Activated CD8-positive, alpha-beta memory T cell treated with anti-CD3 and anti-CD28 coated beads, Interleukin-2, amount 10 ng/mL, durations not matched to agents 7 days and 5 days (primary cell): ENCODE measurements around the gene DYNC2I2. TPM values are rescaled to one million over a fixed set of nuclear protein-coding genes. Genes with fewer than 3 reads are reported as not detected.
"Not testable (repeated sequence)": the region's sequence is repeated elsewhere in the genome, so short reads cannot be mapped to it uniquely, and the experiment has no call there.

Source experiments
- ATAC-seq: fragments of 150-1000 bp; cut with Tn5 transposase; one replicate; pipeline ENCODE4 v1.10.0; 2021; ENCODE audit warnings: moderate library complexity
- CTCF ChIA-PET: fragments of 350-600 bp; sonication (Branson Sonifier 250); formaldehyde crosslinking; loops from one replicate; lab custom pipeline; 2021; ENCODE audit warnings: antibody characterized with exemption; lab: Charles Lee
- DNase-seq: peaks from one replicate; pipeline ENCODE4 v3.0.0-alpha.2; 2020
- H3K27ac Mint-ChIP-seq: one replicate; pipeline ENCODE4 v1.8.0; 2021; ENCODE audit warnings: mild to moderate bottlenecking, mixed read lengths
- H3K27me3 Mint-ChIP-seq: one replicate; pipeline ENCODE4 v1.8.0; 2021; ENCODE audit warnings: mixed read lengths
- H3K36me3 Mint-ChIP-seq: one replicate; pipeline ENCODE4 v1.8.0; 2021; ENCODE audit warnings: mild to moderate bottlenecking, mixed read lengths
- H3K4me1 Mint-ChIP-seq: one replicate; pipeline ENCODE4 v1.8.0; 2021; ENCODE audit warnings: mixed read lengths
- H3K4me3 Mint-ChIP-seq: one replicate; pipeline ENCODE4 v1.8.0; 2021; ENCODE audit warnings: mild to moderate bottlenecking, moderate library complexity, mixed read lengths
- H3K9me3 Mint-ChIP-seq: one replicate; pipeline ENCODE4 v1.8.0; 2022; ENCODE audit warnings: low read depth, mixed read lengths
- total RNA-seq, 2 experiments: library from RNA; stranded (reverse); gene quantifications; one replicate each; pipeline ENCODE4 v1.2.3, GENCODE V29; 2021

DYNC2I2 gene
- total RNA-seq, 2 experiments from 2014 or later: 52.5 to 67.8 TPM

- Mint-ChIP-seq H3K27ac (no peak overlapping the region), H3K4me3 (no peak overlapping the region), H3K4me1 (peaks cover 6% of the 10 kb centered on the region), H3K9me3 (no peaks in the 10 kb centered on the region), H3K27me3 (no peaks in the 10 kb centered on the region), H3K36me3 (peaks cover 12% of the 10 kb centered on the region)
- CTCF ChIA-PET: interaction anchor here (1.1 to 1.2 kb wide), 2 partner anchors 11 to 21 kb away, joined by 3 read pairs; partner anchors contain the start of genes DYNC2I2 and SET
- ATAC-seq (no peak), DNase-seq (no peak)
Measured at GRCh38 chr9:128677794-128678193, 21.1 kb upstream of the DYNC2I2 start.

GRCh38 chr9:128675382-128675781, 18.7 kb upstream of the DYNC2I2 start:
- CTCF ChIA-PET: interaction anchor here (0.9 to 1.4 kb wide), 2 partner anchors 12 to 27 kb away, joined by 4 read pairs; no protein-coding TSS in a partner anchor
- no peak overlapping the region for H3K27ac Mint-ChIP-seq
- H3K4me1 Mint-ChIP-seq: peaks cover 2% of the 10 kb centered on the region
- no peak for DNase-seq
- H3K36me3 Mint-ChIP-seq: peaks cover 10% of the 10 kb centered on the region
- no peak overlapping the region for H3K4me3 Mint-ChIP-seq
- no peaks in the 10 kb centered on the region for H3K27me3 Mint-ChIP-seq
- no peaks in the 10 kb centered on the region for H3K9me3 Mint-ChIP-seq
- ATAC-seq: no peak

GRCh38 chr9:128669786-128670185, 13.1 kb upstream of the DYNC2I2 start:
- Mint-ChIP-seq H3K27me3 (no peaks in the 10 kb centered on the region), H3K4me3 (no peak overlapping the region), H3K27ac (no peak overlapping the region), H3K36me3 (no peaks in the 10 kb centered on the region), H3K9me3 (no peaks in the 10 kb centered on the region), H3K4me1 (no peaks in the 10 kb centered on the region)
- DNase-seq (no peak), ATAC-seq (no peak)
- CTCF ChIA-PET: interaction anchor here (1.0 kb wide), 1 partner anchor 41 kb away, joined by 3 read pairs; no protein-coding TSS in a partner anchor

- H3K9me3 Mint-ChIP-seq, H3K4me1 Mint-ChIP-seq, H3K27me3 Mint-ChIP-seq, H3K36me3 Mint-ChIP-seq, DNase-seq, H3K27ac Mint-ChIP-seq, ATAC-seq, H3K4me3 Mint-ChIP-seq: not testable (repeated sequence)
- CTCF ChIA-PET: interaction anchor here (1.0 kb wide), 1 partner anchor 50 kb away, joined by 3 read pairs; no protein-coding TSS in a partner anchor
Measured at GRCh38 chr9:128666481-128666941, 9.9 kb upstream of the DYNC2I2 start.

GRCh38 chr9:128657796-128658195, 1.1 kb upstream of the DYNC2I2 start:
- H3K4me1 Mint-ChIP-seq: peaks cover 16% of the 10 kb centered on the region
- no peak overlapping the region for H3K4me3 Mint-ChIP-seq
- DNase-seq (no peak), ATAC-seq (no peak)
- CTCF ChIA-PET: interaction anchor here (1.0 to 1.5 kb wide), 3 partner anchors 9 to 42 kb away, joined by 3 to 4 read pairs (median 3); no protein-coding TSS in a partner anchor
- no peaks in the 10 kb centered on the region for H3K9me3 Mint-ChIP-seq
- no peaks in the 10 kb centered on the region for H3K36me3 Mint-ChIP-seq
- H3K27me3 Mint-ChIP-seq: no peaks in the 10 kb centered on the region
- peak overlapping the region; percentile 100 for H3K27ac Mint-ChIP-seq

DNA sequence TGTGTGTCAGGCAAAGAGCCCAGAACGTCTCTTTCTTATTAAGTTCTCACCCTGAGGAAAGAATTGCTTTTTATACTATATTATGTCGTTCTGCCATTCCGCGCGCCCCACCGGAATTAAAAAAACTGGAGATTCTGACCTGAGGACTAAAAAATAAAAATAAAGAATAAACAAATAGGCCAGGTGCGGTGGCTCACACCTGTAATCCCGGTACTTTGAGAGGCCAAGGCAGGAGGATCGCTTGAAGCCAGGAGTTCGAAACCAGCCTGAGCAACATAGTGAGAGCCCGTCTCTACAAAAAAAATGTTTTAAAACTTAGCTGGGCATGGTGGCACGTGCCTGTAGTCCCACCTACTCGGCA, 677 bp upstream of the DYNC2I2 start:
- Mint-ChIP-seq H3K36me3 (no peaks in the 10 kb centered on the region), H3K4me3 (peak overlapping the region; percentile 88), H3K27me3 (no peaks in the 10 kb centered on the region), H3K27ac (peak overlapping the region; percentile 100), H3K9me3 (no peaks in the 10 kb centered on the region), H3K4me1 (peaks cover 16% of the 10 kb centered on the region)
- no peak for DNase-seq
- no peak for ATAC-seq
- CTCF ChIA-PET: interaction anchor here (1.0 to 1.5 kb wide), 5 partner anchors 9 to 45 kb away, joined by 3 to 5 read pairs (median 3); partner anchors contain the start of gene PKN3

GRCh38 chr9:128654481-128654880, 2.2 kb downstream of the DYNC2I2 start:
- Mint-ChIP-seq H3K27ac (peak overlapping the region; percentile 41), H3K27me3 (no peaks in the 10 kb centered on the region), H3K36me3 (no peaks in the 10 kb centered on the region), H3K4me1 (peaks cover 16% of the 10 kb centered on the region), H3K4me3 (peak overlapping the region; percentile 2), H3K9me3 (no peaks in the 10 kb centered on the region)
- ATAC-seq (no peak), DNase-seq (no peak)
- CTCF ChIA-PET: interaction anchor here (0.8 to 1.3 kb wide), 3 partner anchors 9 to 35 kb away, joined by 3 read pairs; partner anchors contain the start of gene SET

DNA sequence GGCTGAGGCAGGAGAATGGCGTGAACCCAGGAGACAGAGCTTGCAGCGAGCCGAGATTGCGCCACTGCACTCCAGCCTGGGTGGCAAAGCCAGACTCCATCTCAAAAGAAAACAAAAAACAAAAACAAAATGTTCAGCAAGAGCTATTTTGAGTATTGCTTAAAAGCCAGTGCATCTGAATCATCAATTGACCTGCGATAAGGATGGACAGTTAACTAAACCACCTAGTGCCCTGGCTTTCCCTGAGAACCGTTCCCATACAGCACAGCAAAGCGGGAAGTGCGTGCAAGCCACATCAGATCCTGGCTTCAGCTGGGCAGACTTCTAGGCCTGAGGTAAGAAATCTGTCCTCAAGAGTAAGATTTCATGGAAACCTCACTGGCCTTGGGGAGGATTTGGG, 2.7 kb downstream of the DYNC2I2 start:
- no peak overlapping the region for H3K27ac Mint-ChIP-seq

GRCh38 chr9:128651798-128652197, 4.8 kb downstream of the DYNC2I2 start:
- H3K27ac Mint-ChIP-seq: no peak overlapping the region
- H3K9me3 Mint-ChIP-seq: no peaks in the 10 kb centered on the region
- peaks cover 9% of the 10 kb centered on the region for H3K4me1 Mint-ChIP-seq
- ATAC-seq: no peak
- no peaks in the 10 kb centered on the region for H3K36me3 Mint-ChIP-seq
- CTCF ChIA-PET: no interaction called here
- H3K4me3 Mint-ChIP-seq: no peak overlapping the region
- DNase-seq: no peak
- no peaks in the 10 kb centered on the region for H3K27me3 Mint-ChIP-seq

More for the DNA sequence above, 2.7 kb downstream of the DYNC2I2 start:
- ATAC-seq: no peak
- H3K36me3 Mint-ChIP-seq: no peaks in the 10 kb centered on the region
- CTCF ChIA-PET: interaction anchor here (0.8 to 1.3 kb wide), 3 partner anchors 9 to 36 kb away, joined by 3 read pairs; partner anchors contain the start of gene SET
- H3K4me3 Mint-ChIP-seq: no peak overlapping the region
- no peaks in the 10 kb centered on the region for H3K27me3 Mint-ChIP-seq
- DNase-seq: no peak
- peaks cover 16% of the 10 kb centered on the region for H3K4me1 Mint-ChIP-seq
- no peaks in the 10 kb centered on the region for H3K9me3 Mint-ChIP-seq

DNA sequence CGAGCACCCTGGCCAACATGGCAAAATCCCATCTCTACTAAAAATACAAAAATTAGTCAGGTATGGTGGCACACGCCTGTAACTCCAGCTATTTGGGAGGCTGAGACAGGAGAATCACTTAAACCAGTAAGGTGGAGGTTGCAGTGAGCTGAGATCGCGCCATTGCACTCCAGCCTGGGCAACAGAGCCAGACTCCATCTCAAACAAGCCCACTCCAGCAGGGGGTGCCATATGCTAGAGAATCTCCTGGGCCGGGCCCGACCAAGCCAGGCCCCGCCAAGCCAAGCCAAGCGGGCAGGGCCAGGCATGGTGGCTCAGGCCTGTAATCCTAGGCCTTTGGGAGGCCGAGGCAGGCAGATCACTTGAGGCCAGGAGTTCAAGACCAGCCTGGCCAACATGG, 8.4 kb downstream of the DYNC2I2 start:
- not testable (repeated sequence) for H3K4me1 Mint-ChIP-seq, H3K36me3 Mint-ChIP-seq, H3K9me3 Mint-ChIP-seq, H3K27ac Mint-ChIP-seq, H3K27me3 Mint-ChIP-seq, H3K4me3 Mint-ChIP-seq
- DNase-seq (peak; percentile 77), ATAC-seq (peak; percentile 95)
- CTCF ChIA-PET: interaction anchor here (1.2 to 1.9 kb wide), 5 partner anchors 16 to 173 kb away, joined by 3 to 14 read pairs (median 4); partner anchors contain the start of gene ENDOG

GRCh38 chr9:128643519-128644300, 12.9 kb downstream of the DYNC2I2 start:
- ATAC-seq: no peak
- H3K27me3 Mint-ChIP-seq: no peaks in the 10 kb centered on the region
- CTCF ChIA-PET: interaction anchor here (1.2 kb wide), 1 partner anchor 11 kb away, joined by 3 read pairs; no protein-coding TSS in a partner anchor
- H3K27ac Mint-ChIP-seq: peak overlapping the region; percentile 21
- peaks cover 1% of the 10 kb centered on the region for H3K36me3 Mint-ChIP-seq
- H3K4me3 Mint-ChIP-seq: no peak overlapping the region
- no peaks in the 10 kb centered on the region for H3K9me3 Mint-ChIP-seq
- DNase-seq: no peak
- H3K4me1 Mint-ChIP-seq: peaks cover 5% of the 10 kb centered on the region

DNA sequence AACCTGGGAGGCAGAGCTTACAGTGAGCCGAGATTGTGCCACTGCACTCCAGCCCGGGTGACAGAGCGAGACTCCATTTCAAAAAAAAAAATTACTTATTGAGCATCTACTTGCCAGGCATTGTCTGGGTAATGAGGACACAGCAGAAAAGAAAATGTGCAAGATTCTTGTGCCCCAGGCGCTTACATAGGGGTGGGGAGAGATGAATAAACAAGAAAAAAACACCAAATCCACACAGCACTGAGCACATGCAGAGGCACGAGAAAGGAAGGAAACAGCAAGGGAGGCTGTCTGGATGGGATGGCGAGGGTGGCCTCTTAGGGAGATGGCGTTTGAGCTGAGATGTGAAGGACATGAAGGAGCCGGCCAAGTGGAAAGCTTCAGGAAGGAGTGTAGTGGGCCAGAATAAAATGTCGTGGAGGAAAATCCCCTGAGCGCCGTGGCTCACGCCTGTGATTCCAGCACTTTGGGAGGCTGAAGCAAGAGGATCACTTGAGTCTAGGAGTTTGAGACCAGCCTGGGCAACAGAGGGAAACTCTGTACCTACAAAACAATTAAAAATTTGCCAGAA, 13.9 kb downstream of the DYNC2I2 start:
- Mint-ChIP-seq H3K4me1 (peaks cover 5% of the 10 kb centered on the region), H3K27ac (no peak overlapping the region), H3K36me3 (peaks cover 1% of the 10 kb centered on the region), H3K9me3 (no peaks in the 10 kb centered on the region), H3K4me3 (no peak overlapping the region), H3K27me3 (no peaks in the 10 kb centered on the region)
- CTCF ChIA-PET: no interaction called here
- ATAC-seq (no peak), DNase-seq (no peak)

- peaks cover 5% of the 10 kb centered on the region for H3K4me1 Mint-ChIP-seq
- H3K27ac Mint-ChIP-seq: no peak overlapping the region
- peaks cover 1% of the 10 kb centered on the region for H3K36me3 Mint-ChIP-seq
- no peak overlapping the region for H3K4me3 Mint-ChIP-seq
- CTCF ChIA-PET: no interaction called here
- H3K27me3 Mint-ChIP-seq: no peaks in the 10 kb centered on the region
- no peaks in the 10 kb centered on the region for H3K9me3 Mint-ChIP-seq
- DNase-seq (no peak), ATAC-seq (no peak)
Measured at GRCh38 chr9:128640603-128641002, 16.0 kb downstream of the DYNC2I2 start.
